Fibroblast of the conjunctiva (primary cell): ENCODE measurements around the gene NUP210L.
A peak's percentile ranks its signal among the peaks of the same experiment; 100 is the strongest.
"Not testable (repeated sequence)": the region's sequence is repeated elsewhere in the genome, so short reads cannot be mapped to it uniquely, and the experiment has no call there.

Experiments
- DNase-seq: peaks from one replicate; pipeline ENCODE4 v3.0.0-alpha.2; 2010; ENCODE audit warnings: low read depth

Gene NUP210L

DNA sequence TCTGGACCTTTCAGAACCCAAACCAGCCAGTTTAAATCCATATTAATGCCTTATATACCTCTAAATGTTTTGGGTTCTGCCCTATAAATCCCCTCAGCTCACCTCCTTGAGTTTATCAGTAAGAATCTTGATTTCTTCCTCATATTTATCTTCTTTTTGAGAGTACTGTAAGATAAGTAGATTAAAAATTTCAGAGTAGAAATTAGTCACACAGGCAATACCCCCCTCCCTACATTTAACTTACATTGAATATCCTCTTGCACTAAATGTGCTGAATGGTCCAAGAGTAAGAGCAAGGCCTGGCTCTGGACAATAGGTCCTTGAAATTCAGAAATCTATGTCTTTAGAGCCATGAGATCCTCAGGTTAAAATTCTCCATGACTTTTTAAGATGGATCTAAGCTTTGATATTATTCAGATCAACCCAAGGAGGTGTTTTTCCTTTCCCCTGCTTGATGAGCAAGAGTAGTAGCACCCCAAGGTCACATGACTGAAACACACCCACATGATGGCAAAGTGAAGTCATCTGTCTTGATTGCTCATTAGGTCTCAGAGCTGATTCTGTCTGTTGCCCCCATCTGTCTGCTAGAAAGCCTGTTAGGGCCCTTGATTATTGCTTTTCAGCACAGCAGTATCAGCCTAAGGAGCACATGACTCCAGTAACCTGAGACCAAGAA lies 15.8 kb upstream of the NUP210L start:
- DNase-seq = no peak

DNA sequence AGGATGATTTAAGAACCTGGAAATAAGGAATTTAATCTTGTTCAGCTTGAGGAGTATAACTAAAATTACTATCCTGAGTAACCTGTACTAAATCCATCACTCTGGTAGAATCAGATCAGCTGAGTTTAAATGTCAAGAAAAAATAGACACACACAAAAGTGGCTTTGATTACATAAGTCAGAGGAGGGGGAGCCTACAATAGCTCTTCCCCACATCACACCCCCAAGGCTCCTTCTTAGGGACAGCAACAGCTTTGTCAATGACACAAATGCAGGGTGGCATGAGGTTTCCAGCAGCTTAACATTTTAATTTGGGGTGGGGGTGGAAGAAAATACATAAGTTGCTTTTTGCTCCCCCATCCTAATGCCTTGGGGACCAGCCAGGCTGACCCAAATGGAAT lies 12.6 kb upstream of the NUP210L start:
- no peak for DNase-seq

DNA sequence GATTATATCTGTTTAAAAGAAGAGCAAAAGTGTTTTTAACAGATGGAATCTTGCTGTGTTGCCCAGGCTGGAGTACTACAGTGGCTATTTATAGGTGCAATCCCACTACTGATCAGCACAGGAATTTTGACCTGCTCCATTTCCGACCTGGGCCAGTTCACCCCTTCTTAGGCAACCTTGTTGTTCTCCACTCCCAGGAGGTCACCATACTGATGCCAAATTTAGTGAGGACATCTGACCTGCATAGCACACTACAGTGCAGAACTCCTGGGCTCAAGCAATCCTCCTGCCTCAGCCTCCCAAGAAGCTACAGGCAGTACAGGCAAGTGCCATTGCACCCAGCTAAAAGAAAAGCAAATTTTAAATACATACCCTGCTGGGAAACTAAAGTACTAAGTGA lies 11.3 kb upstream of the NUP210L start:
- no peak for DNase-seq

DNA sequence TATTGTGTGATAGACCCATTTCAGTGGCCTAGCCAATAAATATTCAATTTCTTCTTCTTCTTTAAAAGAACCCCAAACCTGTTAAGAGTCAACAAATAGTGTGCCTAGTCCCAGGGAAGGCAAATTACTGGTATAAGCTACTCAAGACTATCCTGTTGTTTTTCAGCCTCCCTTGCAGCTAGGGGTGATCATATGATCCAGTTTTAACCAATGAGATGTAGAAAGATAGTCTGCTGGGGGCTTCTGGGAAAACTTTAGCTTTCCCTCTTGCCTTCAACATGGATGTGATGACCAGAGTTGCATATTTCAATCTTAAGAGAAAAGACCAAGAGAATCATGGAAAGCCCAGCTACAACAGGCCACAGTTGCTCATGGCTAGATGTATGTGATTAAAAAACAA lies 4.7 kb upstream of the NUP210L start:
- DNase-seq = no peak

DNA sequence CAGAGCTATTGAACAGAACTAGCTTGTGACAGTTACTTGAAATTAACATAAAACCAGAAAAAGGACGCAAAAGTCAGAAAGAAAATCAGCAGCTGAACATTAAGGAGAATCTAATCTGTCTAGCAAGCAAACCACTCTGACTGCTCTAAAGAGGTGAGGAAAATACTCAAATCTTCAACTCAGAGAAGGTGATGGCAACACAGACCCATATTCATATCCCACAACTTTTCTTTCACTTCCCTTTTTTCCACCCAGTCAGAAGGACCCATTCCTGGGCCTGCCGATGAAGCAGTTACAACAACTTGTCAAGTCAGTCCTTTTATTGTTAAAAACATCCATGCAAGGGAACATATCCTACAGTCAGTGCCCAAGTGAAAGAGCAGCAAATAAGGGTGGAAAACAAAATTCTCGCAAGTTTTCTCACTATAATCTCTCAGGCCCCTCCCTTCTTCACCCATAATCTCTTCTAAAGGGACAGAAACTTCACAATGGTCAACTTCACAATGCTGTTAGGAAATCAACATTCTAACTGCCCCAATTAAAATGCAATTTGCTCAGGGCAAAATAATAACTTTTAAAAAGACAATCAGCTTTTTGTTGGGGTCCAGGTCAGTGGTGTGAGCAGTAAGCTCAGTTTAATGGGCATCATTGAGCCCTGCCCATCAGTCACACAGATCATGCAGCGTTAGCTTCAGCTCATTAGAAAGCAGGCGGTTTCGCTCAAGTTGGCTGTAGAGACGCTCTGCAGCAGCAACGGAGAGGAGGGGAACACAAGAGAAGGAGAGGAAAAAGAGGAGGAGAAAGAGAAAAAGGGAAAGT lies 3.6 kb upstream of the NUP210L start:
- DNase-seq = no peak

DNA sequence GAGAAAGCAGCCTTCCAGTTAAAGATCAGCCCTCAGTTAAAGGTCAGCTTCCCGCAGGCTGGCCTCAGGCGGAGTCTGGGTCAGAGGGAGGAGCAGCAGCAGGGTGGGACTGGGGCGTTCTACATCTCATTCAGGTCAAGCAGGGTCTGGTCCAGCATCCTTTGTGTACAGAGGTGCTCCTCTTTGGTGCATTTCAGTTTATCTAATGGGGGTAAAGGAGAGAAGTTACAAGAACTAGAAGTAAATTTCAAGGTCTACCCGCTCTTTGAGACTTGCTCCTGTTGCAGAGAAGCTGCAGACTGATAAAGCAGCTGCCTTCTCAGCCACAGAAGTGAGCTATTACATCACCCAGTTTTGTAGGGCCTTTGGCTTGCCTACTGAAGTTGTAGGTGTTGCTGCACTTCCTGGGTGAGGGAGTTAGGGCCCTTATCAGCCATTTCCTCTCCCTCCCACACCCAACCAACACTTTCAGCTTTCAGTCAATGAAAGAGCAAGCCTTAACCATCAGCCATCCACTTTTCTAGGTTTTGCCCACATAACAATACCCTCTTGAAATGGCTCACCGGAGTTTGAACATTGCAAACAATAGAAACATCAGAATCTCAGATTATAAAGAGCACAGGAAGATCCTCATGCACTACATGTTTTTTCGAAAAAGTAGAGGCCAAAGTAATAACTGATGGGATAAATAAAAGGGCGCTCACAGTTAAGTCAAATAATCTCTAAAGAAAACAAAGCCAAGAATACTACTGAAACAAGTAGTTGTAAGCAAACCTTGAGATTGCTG lies 2.8 kb upstream of the NUP210L start:
- DNase-seq = no peak

DNA sequence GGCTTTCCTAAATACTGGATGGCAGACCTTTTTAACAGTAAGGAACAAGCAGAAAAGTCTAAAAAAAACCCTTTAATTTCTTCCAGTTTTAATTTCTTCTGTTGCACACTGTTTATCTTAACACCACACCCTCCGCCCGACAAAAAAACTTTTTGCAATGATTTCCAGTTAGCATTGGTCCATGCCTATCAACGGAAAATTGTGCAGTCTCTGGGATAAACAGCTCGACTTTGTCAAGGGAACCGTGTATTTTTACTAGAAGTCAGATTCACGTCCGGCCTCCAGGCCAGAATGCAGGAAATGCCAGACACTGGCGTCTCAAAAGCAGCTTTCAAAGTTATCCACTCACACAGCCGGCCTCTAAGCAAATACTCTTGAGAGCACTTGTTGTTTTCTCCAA lies 378 bp upstream of the NUP210L start:
- DNase-seq = peak; percentile 23

DNA sequence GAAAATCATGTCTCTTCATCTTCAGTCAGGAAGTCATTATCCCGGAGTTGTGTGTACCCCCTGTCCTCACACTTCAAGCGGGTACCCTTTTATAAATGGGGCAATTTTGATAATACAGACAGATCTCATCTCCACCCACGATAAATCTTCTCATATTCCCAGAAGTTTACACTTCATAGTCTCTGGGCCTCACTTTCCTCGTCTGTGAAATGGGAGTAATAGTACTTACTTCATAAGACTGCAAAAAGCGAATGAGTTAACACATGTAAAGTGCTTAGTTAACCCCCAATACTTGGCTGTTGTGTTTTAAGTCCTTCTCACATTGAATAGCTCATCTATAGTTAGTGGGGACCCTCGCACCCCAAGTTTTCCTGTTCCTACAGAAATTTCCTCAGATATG lies 820 bp downstream of the NUP210L start:
- no peak for DNase-seq

DNA sequence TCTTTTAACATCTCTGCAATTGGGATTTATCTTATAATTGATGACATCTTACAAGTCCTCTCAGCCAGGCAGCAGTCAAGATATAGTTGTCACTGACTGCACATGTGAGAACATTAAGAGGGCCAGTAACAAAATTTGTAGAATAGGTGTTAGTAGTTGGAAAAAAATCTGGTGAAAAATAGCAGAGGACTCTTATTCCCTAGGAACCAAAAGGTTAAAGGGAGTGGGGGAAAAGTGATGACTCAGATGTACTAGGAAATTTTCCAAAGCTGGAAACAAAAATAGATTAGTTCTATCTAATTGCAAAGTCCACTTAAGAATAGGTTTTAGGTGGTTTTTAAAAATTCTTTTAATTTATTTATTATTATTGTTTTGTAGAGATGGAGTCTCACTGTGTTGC lies 3.6 kb downstream of the NUP210L start:
- no peak for DNase-seq

DNA sequence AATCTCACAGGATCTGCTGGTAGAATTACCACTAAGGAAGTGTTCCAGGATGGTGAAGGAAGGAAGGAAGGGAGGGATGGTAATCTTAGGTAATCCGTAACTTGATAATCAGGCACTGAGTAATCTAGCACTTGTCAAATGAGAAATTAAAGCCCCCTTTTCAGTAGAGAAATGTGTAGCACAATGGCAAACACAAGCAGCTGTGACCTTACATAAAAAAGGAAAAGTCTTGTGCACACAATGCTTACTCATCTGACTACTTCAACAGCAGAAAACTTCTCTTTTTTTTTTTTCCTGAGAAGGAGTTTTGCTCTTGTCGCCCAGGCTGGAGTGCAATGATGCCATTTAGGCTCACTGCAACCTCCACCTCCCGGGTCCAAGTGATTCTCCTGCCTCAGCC lies 6.1 kb downstream of the NUP210L start:
- no peak for DNase-seq

DNA sequence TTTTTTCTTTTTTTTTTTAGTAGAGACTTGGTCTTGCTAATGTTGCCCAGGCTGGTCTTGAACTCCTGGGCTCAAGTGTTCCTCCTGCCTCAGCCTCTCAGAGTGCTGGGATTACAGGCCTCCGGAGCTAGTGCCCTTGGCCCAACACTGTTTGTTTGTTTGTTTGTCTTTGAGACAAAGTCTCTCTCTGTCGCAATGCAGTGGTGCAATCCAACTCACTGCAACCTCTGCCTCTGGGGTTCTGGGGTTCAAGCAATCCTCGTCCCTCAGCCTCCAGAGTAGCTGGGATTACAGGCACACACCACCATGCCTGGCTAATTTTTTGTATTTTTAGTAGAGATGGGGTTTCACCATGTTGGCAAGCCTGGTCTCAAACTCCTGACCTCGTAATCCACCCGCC lies 7.4 kb downstream of the NUP210L start:
- DNase-seq = not testable (repeated sequence)

DNA sequence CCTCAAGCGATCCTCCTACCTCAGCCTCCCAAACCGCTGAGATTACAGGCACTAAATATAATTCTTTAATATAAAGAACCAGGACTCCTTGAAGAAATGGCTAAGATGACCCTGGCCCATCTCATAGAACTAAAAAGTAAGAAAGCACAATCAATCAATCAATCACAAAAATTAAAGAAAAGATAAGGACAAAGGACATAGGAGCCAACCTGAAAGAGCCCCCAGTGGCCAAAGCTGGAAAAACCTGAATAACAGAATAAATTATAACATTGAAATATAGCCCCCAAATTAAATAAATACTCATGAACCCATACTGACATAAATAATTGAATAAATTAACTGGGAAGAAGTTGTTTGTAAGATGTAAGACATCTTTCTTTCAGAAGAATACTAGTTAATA lies 8.9 kb downstream of the NUP210L start:
- DNase-seq = no peak

DNA sequence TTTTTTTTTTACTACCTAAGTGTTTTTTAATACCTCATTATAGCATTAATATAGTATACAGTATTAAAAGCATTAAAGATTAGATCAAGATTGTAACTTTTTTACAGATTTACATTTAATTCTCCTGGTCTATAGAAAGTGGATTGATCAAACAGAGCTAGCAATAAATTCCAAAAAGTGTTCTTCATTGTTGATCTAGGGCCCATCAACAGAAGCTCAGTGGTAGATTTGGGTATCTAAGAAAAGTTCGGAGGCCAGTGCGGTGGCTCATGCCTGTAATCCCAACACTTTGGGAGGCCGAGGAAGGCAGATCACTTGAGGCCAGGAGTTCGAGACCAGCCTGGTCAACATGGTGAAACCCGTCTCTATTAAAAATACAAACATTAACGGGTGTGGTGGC lies 12.5 kb downstream of the NUP210L start:
- DNase-seq = no peak

DNA sequence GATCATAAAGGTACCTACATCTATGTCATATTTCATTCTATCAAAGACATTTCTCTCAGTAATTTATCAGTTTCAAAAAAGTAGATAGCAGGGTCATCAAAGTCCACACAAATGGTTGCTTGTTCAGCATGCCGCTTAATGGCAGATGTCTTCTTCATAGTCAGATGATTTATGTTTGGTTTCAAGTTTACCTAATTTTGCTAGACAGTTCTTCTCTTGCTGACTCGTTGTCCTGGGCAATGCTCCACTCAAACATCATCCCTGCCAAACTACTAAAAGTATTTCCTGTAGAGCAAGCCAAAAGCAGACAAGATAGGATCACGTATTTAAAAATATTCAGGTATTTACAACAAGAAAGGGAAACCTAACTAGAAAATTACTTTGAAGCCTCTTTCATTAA lies 13.6 kb downstream of the NUP210L start:
- DNase-seq = no peak

DNA sequence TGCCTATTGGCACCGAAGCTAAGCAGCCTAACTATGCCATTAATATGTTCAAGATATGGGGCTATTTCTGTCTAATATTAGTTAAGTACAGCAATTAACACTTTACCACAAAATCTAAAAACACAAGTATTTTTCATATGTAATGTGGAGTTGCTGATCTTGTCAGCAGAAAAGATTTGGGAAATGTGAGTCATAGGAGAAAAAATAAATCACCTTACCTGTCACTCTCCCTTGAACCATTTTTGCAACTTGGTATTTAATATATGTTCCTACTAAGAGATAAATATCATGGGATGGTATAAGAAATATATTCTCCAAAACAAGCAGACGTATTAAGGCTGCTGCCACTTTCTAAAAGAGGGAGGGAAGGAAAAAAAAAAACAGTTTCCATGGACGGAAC lies 17.0 kb downstream of the NUP210L start:
- DNase-seq = no peak

DNA sequence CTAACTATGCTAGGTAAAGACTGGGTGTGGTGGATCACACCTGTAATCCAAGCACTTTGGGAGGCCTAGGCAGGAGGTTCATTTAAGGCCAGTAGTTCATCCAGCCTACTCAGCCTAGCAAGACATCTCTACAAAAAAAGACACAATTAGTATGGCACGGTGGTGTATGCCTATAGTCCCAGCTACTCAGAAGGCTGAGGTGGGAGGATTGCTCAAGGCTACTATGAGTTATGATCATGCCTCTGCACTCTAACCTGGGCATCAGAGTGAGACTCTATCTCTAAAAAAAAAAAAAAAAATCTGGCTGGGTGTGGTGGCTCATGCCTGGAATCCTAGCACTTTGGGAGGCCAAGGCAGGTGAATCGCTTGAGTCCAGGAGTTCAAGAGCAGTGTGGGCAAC lies 21.6 kb downstream of the NUP210L start:
- no peak for DNase-seq

DNA sequence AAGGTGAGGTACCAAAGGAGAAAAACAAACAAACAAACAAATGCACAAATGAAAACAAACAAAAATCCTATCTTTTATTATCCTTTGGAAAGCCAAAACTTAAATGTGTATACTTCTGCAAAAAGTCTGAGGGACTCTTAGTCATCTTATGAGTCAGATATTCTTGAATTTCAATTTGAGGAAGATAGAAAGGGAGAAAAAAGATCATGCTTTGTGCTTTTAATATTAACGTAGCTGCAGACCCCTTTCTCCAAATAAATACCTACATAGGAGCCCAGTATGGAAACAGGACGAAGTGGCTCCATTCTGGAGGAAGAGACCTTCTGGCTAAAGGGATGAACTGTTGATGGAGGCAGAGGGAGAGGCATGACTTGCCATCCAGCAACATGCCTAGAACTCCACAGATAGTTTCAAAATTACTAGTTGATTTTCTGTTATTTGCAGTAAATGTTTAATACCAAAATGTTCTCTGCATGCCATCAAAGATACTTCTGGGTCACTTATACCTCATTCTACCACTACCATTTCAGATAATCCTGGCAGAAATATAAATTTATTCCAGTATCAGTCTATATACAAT lies 25.4 kb downstream of the NUP210L start:
- DNase-seq = no peak

DNA sequence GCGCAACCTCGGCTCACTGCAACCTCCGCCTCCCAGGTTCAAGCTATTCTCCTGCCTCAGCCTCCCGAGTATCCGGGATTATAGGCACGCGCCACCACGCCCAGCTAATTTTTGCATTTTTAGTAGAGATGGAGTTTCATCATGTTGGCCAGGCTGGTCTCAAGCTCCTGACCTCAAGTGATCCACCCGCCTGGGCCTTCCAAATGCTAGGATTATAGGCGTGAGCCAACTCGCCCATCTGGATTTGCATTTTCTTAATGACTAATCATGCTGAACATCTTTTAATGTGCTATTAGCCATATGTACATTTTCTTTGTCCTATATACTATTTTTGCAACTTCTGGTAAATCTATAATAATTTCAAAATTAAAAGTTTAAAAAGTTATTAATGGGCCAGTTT lies 31.7 kb downstream of the NUP210L start:
- not testable (repeated sequence) for DNase-seq

DNA sequence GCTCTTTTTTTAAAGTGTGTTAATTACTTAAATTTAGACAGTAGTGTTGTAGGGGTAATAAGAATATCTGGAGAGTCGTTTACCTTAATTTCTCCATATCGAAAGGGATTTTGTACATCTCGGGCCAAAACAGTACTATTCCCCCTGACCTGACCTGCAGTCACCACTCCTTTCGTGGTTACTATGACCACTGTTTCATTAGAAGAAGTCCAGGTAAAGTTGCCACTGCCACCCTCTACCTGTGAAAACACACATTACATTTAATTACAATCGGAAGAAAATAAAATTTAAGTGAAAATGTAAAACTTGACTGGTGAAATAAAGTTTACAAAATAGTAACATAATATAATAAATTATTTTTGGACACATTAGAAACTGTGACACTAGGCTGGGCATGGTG lies 37.2 kb downstream of the NUP210L start:
- DNase-seq = no peak

DNA sequence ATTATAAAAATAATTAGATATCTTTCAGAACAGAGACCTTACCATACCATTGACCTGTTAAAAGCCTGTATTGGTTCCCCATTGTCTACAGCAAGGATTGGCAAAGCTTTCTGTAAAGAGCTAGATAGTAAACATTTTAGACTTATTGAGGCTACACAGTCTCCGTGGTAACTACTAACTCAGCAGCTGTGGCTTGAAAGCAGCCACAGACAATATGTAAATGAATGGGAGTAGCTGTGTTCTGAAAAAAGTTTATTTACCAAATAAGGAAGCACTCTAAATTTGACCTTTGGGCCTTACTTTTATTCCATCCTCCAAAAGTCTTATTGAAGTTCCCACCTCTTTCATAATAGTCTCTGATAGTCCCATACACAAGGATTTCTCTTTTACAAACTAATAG lies 39.7 kb downstream of the NUP210L start:
- DNase-seq = no peak

DNA sequence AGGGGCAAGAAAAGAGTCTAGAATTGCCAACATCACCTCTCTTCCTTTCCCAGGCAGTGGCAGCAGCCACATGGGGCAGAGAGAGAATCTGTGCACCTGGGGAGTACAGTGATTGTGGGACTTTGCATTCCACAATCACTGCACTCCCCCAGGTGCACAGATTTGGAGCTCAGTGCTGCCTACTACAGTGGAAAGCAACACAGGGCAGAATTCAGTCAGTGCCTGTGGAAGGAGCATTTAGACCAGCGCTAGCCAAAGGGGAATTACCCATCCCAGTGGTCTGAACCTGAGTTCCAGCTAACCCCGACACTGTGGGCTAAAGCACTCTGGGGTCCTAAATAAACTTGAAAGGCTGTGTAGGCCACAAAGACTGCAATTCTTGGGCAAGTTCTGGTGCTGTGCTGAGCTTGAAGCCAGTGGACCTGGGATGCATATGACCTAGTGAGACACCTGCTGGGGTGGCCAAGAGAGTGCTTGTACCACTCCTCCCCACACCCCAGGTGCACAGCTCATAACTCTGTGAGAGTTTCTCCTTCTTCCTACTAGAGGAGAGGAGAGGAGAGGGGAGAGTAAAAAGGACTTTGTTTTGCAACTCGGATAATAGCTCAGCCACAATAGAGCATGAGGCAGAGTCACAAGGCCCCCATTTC lies 50.3 kb downstream of the NUP210L start:
- DNase-seq = no peak

DNA sequence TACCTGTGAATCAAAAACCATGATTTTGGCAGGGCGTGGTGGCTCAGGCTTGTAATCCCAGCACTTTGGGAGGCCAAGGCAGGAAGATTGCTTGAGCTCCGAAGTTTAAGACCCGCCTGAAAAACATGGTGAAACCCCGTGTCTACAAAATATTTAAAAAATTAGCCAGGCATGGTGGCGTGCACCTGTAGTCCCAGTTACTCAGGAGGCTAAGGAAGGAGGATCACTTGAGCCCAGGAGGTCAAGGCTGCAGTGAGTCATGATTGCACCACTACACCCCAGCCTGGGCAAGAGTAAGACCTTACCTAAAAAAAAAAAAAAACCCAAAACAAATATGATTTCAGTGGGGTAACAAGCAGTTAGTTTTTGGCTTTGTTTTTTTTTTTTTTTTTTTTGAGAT lies 54.7 kb downstream of the NUP210L start:
- not testable (repeated sequence) for DNase-seq
